Astrocyte (in vitro differentiated cells and primary cell): ENCODE results near the gene ZFP42.

Source experiments
- CTCF ChIP-seq: IDR thresholded peaks from 2 replicates; pipeline ENCODE4 v1.5.1; 2011; ENCODE audit warnings: low read depth, mild to moderate bottlenecking, inconsistent platforms, low read length, moderate library complexity; ENCODE audit not compliant: insufficient read depth
- EZH2 ChIP-seq: IDR thresholded peaks from 2 replicates; pipeline ENCODE4 v1.6.1; 2012; ENCODE audit warnings: mild to moderate bottlenecking, low read length, inconsistent platforms; ENCODE audit not compliant: insufficient read depth

GRCh38 chr4:187999406-187999932 lies 3.9 kb downstream of the ZFP42 start:
- TF ChIP-seq CTCF, result no peak
- TF ChIP-seq EZH2, result no peak
